Fibroblast of the conjunctiva (primary cell): ENCODE results near the gene ACTR1A.
A peak's percentile ranks its signal among the peaks of the same experiment; 100 is the strongest.

Experiments used
- DNase-seq: peaks from one replicate; pipeline ENCODE4 v3.0.0-alpha.2; 2010; ENCODE audit warnings: low read depth

The ACTR1A gene

DNA sequence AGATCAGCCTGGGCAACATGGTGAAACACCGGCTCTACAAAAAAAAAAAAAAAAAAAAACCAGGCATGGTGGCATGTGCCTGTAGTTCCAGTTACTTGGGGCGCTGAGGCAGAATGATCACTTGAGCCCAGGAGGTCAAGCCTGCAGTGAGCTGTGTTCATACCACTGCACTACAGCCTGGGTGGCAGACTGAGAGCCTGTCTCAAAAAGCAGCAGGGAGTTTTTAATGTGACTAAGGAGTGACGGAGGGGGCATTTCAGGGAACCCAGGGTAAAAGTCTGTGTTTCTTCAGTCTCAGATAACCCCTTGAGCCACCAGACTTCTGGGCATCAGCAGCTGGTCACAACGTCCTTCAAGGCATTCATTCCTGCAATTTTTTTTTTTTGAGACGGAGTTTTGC lies 49.0 kb downstream of the ACTR1A start:
- DNase-seq, result no peak

DNA sequence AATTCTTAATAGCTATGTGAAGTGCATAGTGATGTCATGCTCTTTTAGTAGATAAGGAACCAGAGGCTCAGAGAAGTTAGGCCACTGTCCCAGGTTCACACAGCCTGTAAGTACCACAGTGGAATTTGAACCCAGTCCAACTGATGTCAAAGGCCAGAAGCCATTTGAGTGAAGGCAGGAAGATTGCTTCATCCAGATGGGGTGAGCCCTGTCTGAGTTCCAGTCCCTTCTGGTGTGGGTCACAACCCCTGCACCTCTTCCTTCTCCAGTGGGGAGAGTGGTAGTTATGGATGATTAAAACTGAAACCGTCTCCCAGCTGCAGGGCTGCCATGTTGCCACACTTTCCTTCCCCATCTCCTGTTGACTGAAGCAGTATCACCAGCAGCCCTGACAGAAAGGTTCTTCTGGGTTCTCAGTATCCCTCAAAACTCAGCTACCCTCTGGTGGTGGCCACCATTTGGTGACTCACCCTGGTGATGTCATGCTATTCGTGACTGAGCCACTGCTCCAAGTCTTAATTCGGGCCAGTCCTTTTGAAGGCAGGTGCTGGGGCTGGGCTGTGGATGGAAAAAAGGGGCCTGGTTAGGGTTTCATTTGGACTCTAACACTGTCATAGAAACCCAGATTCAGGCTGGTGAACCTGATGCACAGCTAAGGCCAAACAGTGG lies 49.7 kb downstream of the ACTR1A start:
- DNase-seq, result no peak

DNA sequence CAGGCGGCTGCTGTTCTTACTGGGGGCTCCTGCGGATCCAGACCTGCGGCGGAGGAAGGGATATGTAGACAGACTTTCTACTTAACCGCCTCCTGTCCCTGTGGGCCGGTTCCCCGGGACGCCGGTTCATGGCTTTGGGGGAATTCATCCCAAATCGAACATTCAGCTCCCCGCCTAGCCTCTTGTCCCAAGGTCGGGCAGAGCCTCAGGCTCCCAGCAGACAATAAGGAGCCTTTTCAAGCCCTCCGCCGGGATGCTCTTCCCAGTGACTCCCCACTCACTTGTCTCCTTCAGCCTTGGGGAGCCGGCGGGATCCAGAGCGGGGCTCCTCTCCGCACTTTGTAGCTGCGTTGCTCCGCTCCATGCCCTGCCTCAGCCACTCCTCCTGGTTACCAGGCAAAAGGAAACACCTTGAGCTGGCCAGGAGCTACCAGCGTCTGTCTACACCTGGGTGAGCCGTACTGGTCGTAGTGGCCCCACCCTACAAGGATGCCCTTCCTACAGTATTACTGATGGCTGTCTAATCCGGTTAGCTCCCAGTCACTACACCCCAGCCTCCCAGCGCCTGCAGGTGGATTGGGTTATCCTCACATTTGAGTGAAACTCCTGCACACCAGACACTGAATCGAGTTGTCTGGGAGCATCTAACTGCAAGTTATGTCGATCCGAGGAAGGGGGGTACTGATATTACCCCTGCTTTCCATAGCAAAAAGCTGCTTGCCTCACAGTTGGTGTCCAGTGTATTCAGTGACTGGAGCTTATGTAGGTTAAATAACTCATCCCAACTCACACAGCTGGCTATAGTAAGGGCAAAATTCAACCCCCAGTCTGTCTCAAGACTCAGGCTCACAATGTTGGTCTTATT lies 51.2 kb downstream of the ACTR1A start, which contains the start of gene C10orf95:
TSS of gene C10orf95 (minus strand) at position 439 of the 865 bp plus-strand sequence. CDS start 450 bp downstream, outside the sequence.
- DNase-seq, result no peak

DNA sequence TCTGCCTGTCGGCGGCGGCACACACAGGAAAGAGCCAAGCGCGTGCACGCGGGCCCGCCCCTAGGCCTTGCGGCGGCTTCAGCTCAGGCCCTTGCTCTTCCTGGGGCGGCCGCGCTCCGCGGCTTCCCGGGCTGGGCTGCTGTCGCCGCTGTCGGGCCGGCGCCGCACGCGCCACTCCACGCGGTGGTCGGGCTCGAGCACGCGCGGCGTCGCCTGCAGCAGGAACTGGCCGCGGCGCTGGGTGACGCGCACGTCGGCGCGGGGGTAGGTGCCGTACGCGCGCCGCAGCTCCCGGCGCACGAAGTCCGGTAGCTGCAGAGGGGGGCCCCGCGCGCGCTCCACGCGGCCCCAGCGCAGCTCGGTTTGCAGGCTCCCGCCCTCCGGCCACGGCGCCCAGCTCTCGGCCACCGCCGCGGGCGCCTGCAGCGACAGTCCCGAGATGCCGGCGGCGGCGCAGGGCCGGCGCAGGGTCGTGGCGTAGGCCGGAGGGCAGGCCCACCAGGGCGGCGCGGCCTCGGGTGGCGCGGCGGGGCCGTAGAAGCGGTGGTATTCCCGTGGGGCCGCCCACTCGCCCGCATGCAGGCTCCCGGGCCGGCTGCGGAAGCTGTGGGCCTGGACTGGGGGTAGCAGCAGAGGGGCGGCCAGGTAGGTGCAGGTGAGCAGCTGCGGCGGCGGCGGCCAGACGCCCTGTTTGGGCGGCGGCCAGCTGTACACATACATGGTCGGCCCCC lies 52.0 kb downstream of the ACTR1A start:
- DNase-seq, result no peak

DNA sequence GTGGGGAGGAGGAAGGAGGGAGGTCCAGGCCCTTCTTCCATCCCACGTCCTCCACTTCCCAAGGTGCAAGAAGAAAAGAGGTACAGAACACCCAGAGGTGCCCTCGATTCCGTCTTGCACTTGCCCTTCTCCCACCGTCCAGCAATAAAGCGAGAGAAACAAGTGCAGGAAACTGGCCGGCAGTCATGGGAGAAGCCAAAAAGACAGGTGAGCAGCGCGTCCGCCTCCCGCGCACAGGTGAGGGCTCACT lies 52.5 kb downstream of the ACTR1A start:
- no peak for DNase-seq

DNA sequence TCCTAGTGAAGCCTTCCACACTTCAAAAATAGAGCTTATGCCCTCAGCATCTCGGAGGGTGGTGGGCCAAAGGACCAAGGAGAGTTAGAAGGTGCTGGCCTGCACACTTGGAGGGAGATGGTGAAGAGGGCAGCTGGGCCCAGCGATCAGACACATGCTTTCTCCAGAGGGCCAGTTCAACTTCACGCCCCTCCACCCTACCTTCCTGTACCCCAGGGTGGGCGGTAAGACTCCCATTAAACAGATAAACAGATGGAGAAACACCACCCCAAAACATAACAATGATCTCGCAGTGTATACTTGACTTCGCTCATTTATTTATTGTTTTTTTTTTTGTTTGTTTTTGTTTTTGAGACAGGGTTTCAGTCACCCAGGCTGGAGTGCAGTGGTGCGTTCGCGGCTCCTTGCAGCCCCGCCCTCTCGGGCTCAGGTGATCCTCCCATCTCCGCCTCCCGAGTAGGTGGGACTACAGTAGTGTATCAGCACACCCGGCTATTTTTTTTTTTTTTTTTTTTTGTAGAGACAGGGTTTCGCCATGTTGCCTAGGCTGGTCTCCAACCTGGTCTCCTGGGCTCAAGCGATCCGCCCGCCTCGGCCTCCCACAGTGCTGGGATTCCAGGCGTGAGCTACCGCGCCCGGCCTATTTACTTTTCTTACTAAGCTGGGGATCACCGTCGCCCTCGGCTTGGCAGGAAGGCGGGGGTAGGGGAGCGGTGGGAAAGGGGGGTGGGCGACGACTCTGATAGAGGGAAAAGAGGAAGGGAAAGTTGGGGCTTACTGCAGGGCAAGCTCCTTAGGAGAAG lies 53.0 kb downstream of the ACTR1A start:
- DNase-seq, result no peak

DNA sequence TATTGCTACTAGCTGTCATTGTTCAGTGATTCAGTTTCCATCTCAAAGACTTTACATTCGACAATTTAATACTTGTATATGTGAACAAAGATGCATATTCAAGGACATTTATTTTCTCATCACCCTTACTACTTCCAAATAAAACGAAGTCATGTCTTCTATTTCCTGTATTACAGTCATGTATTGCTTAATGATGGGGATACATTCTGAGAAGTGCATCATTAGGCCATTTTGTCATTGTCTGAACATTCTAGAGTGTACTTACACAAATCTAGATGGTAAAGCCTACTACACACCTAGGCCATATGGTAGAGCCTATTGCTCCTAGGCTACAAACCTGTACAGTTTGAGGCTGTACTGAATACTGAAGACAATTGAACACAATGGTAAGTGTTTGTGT lies 57.7 kb downstream of the ACTR1A start:
- no peak for DNase-seq

DNA sequence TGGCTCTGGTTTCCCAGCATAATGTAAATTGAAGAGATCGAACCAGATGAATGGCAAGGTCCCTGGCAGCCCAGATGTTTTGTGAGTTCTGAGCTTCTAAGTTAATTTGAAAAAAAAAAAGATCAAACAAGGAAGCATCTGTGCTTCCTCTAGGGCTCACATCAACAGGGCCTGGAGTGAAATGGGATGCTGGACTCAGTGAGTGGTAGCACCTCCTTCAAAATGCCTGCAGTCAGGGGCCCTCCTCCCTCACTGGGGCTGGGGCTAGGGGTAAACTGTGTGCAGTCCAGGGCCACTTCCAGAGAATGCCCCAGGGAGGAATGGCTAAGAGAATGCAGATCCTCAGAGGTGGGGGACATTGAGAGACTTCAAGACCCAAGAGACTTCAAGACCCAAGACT lies 64.1 kb downstream of the ACTR1A start:
- DNase-seq, result no peak

DNA sequence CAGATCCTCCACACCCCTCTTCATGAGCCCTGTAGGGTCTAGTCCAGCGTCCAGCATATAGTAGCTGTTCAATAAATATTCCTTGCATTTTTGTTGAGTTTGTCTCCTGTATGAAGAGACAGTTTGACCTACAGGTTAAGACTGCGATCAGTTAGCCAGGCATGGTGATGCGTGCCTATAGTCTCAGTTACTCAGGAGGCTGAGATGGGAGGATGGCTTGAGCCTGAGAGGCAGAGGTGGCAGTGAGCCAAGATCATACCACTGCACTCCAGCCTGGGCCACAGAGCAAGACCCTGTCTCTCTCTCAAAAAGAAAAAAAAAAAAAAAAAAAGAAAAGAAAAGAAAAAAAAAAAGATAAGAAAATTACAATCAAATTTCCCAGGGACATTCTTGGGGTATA lies 65.0 kb downstream of the ACTR1A start:
- no peak for DNase-seq

DNA sequence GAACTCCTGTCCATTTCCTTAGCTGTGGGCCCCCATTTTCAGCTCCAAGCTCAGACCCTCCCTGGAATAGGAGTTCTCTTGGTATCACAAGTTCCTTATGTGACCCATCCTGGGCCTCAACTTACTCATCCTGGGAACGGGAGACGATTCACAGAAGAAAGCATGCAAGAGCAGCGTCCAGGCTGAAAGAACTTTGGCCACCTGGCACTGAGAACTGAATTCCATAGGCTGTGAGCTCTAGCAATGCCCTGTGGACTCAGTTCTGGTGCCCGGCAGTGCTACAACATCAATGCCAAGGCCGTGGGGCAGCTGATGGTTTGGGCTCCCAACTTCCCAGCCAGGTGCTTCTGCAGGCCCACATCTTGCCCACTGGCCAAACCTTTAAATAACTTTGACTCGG lies 66.2 kb downstream of the ACTR1A start:
- DNase-seq, result no peak

DNA sequence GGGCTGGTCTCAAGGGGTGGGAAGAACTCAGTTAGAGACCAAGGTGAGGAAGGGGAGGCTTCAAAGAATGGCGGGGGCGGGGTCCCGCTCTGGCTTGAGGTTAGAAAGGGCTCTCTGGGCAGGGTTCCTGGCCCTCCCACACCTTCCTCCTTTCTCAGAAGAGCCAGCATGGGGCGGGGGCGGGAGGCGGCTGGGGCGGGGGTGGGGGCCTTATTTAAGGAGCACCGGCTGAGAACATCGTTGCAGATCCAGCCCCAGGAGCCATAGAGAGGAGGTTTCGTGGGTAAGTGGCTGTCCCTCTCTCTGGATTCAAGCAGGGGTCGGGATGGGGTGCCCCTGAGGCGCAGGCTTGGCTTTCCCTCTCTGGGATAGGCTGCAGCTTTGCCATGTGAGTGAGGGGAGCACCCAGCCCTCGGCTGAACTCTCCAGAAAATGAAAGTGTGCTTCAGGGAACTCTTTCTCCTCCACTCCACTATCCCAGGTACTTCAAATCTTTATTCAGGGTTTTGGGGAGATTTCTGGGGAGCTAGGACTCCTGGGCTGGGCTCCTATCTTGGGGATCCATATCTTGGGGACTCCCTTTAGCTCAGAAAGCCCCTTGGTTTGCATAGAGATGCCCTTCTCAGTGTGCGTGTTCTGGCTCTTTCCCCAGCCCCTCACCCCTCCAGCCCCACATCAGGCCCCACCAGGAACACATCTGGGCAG lies 66.8 kb downstream of the ACTR1A start:
- no peak for DNase-seq

DNA sequence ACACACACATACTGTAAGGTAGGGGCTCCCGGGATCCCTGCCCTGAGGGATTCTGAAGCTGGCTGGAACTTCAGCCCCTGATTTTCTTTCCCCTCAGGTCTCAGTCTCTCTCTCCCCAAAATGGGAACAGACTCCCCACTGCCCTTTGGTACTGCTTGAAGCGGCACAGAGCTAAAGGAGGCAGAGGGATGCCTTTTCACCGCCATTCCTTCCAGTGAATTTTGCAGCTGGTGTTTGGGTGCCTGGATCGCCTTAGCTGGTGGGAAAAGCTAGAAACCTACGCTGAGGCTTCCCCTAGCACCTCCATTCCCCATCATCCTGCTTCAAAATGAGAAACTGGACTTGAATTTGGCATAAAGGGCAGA lies 67.4 kb downstream of the ACTR1A start:
- DNase-seq, result no peak

DNA sequence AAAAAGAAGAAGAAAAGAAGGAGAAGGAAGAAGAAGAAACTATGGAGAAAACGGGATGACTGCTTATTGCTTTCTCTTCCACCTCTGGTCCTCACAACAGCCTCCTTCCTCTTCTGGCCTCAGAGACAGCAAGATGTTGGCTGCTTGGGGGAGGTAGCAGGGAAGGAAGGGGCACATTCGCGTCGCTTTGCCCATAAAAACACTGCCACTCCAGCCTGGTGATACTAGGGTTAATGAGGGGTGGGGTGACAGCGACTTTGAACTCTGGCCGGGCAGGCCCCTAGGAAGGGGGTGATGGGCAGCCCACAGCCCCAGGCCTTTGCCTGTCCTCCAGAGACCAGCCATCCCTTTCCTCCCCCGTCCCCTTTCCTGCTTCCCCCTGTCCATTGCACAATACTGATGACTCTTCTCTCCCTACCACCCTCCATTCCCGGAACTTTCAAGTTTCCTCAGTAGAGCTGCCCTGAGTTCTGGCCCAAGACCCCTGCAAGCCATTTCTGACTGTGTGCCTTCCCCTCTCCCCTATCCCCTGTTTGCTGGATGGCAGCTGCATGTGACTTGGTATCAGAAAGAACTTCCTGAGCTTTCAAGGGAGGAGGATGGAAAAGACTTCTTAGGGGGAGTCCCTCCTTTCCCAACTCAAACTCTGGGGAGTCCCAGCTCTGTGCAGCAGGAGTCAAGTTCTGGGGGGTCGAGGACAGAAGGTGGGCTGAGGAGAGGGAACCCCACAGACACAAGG lies 67.9 kb downstream of the ACTR1A start:
- DNase-seq, result no peak

DNA sequence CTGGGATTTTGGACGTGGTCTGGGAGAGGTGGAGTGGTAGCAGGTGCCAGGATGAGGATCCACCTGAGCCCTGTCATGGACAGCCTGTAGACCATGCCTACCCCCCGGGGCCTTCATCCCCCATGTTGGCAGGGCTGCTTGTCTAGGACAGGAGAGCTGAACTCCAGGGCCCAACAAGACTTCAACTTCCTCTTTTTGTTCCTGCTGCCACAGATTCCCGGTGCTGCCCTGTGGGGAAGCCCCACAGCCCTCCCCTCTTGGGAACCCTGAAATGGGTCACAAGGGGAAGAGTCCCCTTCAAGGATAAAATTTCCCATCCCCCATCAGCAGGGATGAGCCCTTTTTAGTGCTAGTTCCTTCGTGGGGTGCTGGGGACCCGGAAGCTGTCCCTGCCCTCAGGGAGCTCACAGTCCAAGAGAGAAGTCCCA lies 68.9 kb downstream of the ACTR1A start:
- DNase-seq, result no peak

DNA sequence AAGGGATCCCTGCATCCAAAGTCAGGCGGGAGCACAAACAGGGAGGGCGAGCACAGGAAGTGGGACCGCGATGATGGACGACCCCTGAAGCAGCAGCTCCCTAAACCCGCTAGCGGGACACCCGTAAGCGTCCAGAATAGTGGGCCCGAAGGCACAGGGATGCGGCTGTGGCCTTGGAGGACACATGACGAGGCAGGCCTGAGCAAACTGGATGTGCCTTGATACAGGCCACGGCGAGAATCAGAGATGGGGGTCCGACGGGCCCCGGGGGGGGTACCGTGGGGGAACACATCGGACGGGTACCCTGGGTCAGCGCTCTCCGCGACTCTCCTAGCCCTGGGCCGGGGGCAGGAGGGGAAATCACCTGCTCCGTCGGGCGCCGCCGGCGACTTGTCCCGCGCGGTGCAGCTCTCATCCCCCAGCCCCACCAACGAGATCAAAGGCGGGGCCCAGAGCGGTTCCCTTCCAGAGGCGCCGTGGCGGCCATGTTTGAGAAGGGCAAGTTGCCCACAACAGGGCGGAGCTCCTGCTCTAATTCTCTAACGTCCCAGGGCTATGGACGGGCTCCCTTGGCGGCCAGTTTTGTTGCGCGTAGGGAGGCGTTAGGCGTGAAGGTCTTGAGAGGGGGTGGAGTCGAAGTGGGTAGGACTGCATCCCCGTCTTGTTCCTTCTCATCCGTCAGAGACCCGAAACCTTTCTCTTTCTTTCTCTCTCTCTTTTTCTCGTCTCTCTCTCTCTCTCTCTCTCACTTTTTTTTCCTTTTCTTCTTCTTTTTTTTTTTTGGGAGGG lies 70.2 kb downstream of the ACTR1A start, which contains the start of gene CUEDC2:
TSS of gene CUEDC2 (minus strand) at position 413 of the 789 bp plus-strand sequence. CDS start 7,386 bp downstream, outside the sequence.
- DNase-seq, result peak; percentile 95

DNA sequence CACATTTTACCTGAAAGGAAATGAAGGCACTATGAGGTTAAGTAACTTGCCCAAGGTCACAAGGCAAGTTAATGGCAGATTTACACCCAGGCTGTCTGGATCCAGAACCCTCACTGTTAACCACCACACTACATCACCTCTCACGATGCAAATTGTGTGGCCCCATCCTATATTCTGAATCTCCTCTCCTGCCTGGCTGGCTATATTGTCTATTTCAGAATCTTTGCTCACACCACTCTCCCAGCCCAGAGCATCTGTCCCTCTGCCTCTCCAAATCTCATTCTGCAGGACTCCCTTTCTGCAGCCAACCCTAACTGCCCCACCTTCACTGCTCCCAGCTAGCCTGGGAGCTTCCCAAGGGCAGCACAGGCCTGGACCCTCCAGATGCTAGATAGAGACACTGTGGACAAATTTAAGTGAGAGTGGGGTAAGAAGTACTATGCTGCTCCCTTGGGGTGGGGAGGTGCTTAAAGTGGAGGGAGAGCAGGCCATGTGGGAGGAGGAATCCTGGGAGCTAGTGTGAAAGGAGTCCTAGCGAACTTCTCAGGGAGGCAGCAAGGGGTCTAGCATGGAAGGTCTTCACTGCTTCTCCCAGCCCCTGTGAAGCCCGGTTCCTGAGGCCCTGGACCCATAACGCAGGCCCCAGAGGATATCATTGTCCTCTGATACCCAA lies 70.9 kb downstream of the ACTR1A start:
- DNase-seq, result peak; percentile 37

DNA sequence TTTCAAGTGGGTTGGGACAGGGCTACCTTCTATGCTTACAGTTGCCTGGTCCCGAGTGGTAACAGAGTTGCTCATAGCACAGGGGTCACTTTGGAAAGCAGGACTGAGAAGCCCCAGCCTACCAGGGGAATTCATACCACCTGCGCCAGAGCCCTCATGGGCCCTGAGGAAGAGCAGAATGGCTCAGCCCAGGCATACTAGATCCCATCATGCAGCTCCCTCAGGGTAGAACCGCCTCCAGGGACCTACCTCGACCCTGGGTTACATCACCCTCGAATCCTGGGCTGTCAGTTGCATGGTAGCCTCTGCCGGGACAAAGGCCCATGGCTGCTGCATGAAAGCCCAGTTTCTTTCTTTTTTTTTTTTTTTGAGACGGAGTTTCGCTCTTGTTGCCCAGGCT lies 73.0 kb downstream of the ACTR1A start:
- DNase-seq, result no peak
